Renal cortical epithelial cell (primary cell): ENCODE data around the gene TUBB2A. TPM values are rescaled to one million over a fixed set of nuclear protein-coding genes. Genes with fewer than 3 reads are reported as not detected.
A peak's percentile ranks its signal among the peaks of the same experiment; 100 is the strongest.
"Not testable (repeated sequence)": the region's sequence is repeated elsewhere in the genome, so short reads cannot be mapped to it uniquely, and the experiment has no call there.

Experiments used
- DNase-seq: peaks from one replicate; pipeline ENCODE4 v3.0.0-alpha.2; 2011; ENCODE audit warnings: low read depth
- total RNA-seq: library from RNA; depleted of rRNA; stranded (reverse); fragments of >200 nt; gene quantifications from 2 replicates; pipeline ENCODE4 v1.2.3, GENCODE V29; 2014

TUBB2A gene
- total RNA-seq = 75.8 and 193 TPM in 2 replicates

DNA sequence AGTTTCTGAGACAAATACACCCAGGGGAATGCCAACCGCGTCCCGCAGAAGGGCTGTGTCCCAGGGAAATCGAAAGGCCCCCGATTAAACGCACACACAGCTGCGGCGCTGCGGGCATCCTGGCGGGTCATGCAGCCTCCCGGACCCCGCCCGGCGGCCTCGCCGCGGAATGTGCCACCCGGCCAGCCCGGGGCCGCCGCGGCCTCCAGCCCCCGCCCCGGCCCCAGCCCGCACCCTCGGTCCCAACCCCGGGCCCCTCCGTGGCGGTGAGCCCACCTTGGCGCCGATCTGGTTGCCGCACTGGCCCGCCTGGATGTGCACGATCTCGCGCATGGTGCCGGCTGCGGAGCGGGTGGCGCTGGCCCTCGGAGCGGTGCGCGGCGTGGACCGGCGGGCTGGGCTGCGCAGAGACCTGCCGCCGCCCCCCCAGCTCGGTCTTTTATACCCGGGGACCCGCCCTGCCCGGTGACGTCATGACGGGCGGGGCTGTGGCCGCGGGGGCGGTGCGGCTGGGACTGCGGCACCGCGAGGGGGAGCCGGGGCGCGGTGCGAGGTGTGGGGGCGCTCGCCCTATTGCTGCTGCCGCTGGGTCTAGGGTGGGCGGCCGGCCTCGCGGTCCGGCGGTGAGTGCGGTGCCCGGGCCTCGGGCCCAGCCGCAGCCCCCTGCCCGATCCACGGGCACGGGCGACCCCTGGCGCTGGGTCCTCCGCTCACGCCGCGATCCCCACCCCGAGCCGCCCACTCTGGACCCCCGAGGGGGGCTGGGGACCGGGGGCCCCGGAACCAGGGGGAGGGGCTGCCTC, at the start of gene TUBB2A:
Gene TUBB2A, minus strand, starts transcription at position 414 of the 803 bp plus-strand sequence. Its CDS starts 81 bp downstream, at position 333.
- DNase-seq = no peak

- no peak for DNase-seq
Observed at GRCh38 chr6:3206339-3207015, 49.1 kb upstream of the TUBB2A start.

DNA sequence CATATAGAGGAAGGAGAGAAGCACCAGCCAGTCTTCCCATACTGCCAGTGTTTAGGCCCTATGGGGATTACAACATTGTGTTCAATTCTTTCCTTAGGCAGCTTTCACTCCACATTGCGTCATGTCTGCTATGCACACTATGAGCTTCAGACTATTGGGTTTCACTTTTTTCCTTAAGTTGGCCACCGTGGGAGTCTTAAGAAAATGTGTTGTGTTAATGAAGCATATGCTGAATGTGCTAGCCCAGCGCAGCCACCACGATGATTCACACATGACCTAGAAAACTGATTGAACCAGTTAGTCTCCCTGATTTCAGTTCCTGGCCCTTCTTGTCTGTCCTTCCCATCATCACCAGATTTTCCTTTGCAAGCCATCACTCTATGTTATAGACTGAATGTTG, 48.6 kb upstream of the TUBB2A start:
- DNase-seq = peak; percentile 81

- DNase-seq = no peak
Observed at GRCh38 chr6:3204921-3205320, 47.6 kb upstream of the TUBB2A start.

DNA sequence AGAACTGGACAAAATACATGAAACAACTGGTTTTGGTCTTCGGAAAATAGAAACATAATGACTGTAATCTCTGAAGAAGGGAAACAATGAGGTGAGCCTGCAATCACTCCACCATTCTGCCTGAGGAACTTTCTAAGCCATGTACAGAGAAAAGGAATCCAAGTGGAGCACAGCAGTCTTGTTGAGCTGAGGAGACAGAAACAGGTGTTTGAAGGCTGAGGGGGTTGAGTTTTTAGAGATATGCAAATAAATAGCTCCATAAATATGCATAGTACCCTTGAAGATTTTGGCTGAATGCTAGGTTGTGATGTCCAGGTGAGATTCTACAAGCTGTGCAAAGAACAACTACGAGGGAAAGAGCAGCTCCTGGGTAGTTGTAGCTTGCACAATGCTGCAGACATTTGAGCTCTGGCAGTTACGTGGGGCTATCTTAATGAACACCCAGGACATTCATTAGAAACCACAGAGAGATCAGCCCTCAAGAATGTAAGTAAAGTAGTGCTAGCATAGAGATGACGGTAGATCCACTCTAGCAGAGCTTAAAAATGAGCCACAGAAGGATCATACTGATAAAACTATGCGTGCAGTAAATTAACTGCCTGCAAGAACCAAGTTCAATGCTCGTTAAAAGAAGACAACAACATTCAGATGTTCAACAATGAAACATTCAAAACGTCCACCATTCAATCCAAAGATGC, 45.8 kb upstream of the TUBB2A start:
- no peak for DNase-seq

- no peak for DNase-seq
Observed at GRCh38 chr6:3201388-3201787, 44.0 kb upstream of the TUBB2A start.

DNA sequence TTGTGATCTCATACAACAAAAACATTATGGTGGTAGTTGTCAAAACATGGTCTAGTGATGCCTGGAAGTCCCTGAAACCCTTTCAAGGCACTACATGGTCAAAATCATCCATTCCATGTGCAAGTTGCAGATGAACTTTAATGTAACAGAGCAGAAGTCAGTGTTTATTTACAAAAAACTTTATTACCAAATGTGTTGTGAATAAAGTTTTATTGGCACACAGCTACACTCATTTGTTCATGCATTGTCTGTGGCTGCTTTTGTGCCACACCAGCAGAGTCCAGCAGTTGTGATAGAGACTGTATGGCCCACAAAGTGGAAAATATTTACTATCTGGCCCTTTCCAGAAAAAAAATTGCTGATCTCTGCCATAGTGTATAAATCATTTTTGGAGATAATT, 43.3 kb upstream of the TUBB2A start:
- no peak for DNase-seq

GRCh38 chr6:3199382-3199781, 42.0 kb upstream of the TUBB2A start:
- no peak for DNase-seq

GRCh38 chr6:3197734-3198133, 40.4 kb upstream of the TUBB2A start:
- DNase-seq = not testable (repeated sequence)

DNA sequence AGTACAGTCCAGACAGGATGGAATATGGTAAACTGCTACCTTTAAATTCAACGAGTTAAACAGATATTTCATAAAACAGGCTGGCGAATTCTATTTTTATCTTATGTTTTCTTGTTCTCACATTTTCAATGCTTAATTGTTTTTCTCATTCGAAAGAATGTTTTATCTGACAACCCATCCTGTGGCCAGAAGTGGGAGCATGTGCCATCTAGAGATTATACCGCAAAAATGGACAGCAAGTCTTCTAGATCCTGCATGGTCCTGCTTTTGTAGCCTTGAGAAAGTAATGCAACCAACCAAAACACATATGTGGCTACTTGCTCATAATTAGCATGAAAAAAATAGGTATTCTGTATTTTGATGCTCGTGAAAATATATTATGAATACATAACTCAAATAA, 39.4 kb upstream of the TUBB2A start:
- DNase-seq = no peak

GRCh38 chr6:3195695-3196497, 38.6 kb upstream of the TUBB2A start:
- DNase-seq = no peak

DNA sequence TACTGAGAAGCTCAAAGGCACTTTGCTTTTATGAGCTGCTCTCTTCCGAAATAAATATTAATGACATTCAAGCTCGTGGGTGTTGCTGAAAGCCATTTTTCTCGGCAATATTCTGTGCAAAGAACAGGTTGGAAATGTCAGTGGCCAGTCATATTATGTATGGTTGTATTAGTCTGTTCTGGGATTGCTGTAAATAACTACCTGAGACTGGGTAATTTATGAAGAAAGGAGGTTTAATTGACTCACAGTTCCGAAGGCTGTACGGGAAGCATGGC, 38.0 kb upstream of the TUBB2A start:
- no peak for DNase-seq

GRCh38 chr6:3194535-3195419, 37.4 kb upstream of the TUBB2A start:
- DNase-seq = no peak

- no peak for DNase-seq
Observed at GRCh38 chr6:3193102-3193849, 35.9 kb upstream of the TUBB2A start.

- DNase-seq = no peak
Observed at GRCh38 chr6:3190779-3191178, 33.4 kb upstream of the TUBB2A start.

GRCh38 chr6:3190056-3190455, 32.7 kb upstream of the TUBB2A start:
- no peak for DNase-seq

- DNase-seq = not testable (repeated sequence)
Observed at GRCh38 chr6:3189192-3189591, 31.8 kb upstream of the TUBB2A start.

- DNase-seq = no peak
Observed at GRCh38 chr6:3188262-3188661, 30.9 kb upstream of the TUBB2A start.

- no peak for DNase-seq
Observed at GRCh38 chr6:3186974-3187382, 29.6 kb upstream of the TUBB2A start.

DNA sequence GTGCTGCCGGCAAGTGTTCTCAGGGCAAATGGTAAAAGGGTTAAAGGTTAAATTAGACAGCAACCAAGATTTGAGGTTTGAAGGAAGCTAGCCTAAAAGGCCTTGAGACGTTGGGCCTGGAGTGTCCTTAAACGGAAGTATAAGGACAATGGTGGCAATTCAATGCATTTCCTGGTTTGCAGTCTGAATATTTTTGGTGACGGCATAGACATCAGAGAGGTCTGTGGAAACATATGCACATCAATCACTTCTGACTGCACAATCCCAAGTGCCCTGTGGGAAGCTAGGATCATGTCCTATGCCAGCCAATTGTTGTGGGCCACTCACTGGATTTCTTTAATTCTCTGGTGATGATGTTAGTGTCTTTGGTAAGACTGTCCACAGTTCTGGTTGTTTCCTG, 25.7 kb upstream of the TUBB2A start:
- no peak for DNase-seq
